HG02870 (cell line): ENCODE data around the gene TJAP1.
A peak's percentile ranks its signal among the peaks of the same experiment; 100 is the strongest.
"Not testable (repeated sequence)": the region's sequence is repeated elsewhere in the genome, so short reads cannot be mapped to it uniquely, and the experiment has no call there.

Experiments used
- ATAC-seq: cut with Tn5 transposase; IDR thresholded peaks from one replicate; pipeline ENCODE4 v1.9.1; 2021; ENCODE audit warnings: mild to moderate bottlenecking, moderate library complexity; ENCODE audit not compliant: unreplicated experiment

The TJAP1 gene

DNA sequence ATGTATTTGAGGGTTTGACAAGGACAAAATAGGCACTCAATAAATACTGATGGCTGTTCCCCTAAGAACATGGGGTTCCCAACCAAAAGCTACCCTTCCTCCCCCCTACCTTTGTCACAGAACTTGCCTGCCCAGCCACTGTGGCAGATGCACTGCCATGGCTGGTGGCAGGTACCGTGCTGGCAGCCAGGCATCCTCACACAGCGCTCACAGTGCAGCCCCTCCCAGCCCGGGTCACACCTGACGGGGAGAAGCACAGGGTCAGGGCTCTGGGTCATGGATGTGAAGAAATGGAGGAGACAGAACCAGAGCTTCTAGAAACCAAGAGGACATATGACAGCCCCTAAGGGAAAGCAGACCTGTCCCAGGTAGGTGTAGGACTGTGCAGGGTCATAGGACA, 24.5 kb upstream of the TJAP1 start:
- no peak for ATAC-seq

DNA sequence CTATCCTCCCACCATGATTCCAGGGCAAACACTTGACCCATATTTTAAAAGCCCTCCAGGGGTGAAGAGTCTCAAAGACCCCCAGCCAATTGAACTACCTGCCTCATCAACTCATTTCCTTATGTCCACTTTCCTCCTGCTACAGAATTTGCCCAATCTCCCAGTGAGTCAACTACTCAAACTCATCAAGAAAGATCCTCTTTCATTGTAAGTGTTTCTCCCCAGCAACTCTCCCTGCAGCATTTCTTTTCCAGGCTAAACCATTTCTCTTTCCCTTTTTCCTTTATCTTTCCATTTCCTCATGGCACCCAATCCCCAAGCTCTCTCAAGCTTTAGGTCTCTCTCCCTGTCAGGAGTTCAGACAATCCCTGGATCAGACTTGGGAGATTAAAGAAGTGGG, 23.5 kb upstream of the TJAP1 start:
- no peak for ATAC-seq

DNA sequence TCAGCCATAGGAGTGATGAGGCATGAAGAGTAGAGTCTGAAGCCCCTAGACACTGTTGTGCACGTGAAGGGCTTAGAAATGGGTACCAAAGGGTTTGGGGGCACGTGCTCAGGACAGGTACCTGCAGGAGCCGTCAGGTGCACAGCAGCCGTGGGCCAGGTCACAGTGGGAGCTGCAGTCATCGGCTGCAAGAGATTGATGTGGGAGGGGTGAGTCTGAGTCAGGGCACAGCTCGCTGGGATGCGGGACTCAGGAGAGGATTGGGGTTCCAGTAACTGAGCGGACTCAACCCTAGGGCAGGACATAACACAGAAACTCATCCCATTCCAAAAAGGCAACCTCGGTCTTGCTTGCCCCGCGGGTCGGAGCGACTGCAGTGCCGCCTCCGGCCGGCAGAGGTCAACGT, 23.1 kb upstream of the TJAP1 start:
- ATAC-seq: peak; percentile 61

DNA sequence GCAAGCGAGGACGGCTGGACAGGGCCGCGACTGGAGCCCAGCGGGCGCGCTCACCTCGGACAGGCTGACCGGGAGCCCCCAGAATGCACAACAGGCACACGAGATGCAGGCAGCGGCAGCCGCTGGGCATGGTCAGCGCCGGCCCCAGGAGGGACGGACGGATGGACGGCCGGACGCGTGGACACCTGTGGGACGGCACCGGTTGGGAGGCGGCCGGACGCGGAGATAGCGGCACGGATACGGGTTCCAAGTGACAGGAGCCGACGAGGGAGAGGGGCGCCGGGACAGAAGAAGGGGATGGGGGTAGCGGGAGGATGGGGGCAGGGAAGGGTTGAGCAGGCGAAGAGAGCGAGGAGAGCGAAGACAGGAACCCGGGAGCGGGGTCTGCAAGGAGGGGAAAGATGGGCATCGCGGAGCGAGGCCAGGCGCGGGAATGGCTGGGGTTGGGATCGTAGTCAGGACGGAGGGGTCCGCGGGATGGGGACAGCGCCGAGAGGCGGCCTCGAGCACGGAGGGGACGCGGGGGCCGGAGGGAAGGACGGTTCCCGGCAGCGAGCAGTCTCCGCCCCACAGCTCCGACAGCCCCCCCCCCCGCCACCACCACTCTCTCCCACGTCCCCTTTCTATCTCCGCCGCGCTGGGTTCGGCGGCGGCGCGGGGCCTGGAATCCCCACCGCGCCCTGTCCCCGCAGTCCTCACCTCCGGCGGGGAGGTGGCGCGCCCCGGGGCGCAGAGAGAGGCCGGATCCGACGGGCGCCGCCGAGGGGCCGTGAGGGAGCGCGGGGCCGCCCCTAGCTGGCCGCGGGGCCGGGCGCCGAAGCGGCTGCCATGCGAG, 22.5 kb upstream of the TJAP1 start:
- no peak for ATAC-seq

DNA sequence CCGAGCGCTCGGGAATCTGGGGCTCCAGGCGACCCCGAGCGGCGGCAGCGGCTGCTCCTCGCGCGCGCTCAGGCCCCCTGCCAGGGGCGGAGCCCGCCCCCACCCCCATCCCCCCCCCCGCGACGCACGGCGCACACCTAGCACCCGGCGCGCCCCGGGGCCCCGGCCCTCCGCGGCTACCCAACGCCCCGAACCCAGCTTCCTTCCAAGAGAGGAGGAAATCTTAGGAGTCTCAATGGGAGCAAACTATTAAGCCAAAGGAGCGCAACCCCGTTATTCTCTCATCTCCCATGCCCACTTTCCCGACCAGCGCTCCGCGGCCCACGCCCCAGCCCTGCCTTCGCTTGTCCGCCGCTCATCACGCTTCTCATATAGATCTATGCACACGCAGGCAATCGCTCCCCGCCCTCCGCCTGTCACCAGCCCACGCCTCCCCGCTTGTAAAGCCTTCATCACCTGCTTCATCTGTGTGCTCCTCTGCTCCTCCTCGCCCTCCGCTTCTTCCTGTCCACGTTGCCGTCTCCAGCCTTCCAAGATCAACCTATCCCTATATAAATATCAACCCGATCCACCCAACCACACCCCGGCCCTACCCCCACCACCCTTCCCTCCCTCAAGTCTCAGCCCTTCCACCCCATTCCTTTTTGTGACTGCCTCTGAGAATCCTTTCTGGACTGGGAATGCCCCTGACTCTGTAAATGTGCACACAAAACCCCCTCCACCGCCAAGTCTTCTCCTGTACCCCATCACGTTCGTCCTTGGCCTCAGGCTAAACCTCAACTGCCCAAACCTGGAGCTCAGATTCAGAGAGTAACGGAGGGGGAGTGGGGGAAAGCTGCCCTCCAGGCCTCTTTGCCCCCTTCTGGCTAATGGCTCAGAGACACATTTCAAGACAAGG, 21.6 kb upstream of the TJAP1 start, which contains the start of gene DLK2:
TSS of gene DLK2 (minus strand) at position 18 of the 898 bp plus-strand sequence. CDS start 723 bp downstream, outside the sequence.
- ATAC-seq: no peak

DNA sequence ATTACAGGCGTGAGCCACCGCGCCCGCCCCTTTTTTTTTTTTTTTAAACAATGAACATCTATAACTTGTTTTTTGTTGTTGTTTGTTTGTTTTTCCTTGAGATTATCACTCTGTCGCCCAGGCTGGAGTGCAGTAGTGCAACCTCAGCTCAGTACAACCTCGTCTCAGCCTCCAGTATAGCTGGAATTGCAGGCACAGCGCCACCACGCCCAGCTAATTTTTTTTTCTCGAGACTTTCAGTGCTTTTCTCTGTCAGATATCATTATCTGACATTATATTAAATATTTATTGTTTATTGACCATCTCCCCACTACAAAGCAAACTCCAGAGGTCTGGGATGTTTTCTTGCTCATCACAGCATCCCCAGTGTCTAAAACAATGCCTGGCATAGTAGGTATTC, 19.7 kb upstream of the TJAP1 start:
- no peak for ATAC-seq

DNA sequence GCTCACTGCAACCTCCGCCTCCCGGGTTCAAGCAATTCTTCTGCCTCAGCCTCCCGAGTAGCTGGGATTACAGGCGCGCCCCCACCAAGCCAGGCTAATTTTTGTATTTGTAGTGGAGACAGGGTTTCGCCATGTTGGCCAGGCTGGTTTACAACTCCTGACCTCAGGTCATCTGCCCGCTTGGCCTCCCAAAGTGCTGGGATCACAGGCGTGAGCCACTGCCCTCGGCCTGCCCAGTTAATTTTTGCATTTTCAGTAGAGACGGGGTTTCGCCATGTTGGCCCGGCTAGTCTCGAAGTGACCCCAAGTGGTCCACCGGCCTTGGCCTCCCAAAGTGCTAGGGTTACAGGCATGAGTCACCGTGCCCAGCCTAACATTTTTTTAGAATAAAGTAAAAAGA, 19.2 kb upstream of the TJAP1 start:
- not testable (repeated sequence) for ATAC-seq

DNA sequence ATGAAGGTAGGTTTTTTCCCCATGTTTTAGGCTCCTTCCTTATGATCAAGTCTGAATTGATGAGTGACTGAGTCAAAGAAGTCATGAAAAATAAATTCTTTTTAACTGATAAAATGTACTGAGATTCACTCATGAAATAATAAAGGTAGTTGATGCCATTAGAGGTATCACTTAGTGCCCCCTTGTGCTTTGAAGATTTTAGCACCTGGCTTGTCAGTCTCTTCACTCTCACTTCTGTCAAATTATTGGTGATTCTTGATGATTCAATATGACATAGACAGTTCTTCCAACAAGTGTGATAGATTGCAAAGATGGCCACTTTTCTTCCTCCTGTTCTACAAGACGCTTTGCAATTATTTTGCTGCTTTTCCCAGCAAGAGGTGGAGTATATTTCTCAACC, 17.8 kb upstream of the TJAP1 start:
- ATAC-seq: no peak

DNA sequence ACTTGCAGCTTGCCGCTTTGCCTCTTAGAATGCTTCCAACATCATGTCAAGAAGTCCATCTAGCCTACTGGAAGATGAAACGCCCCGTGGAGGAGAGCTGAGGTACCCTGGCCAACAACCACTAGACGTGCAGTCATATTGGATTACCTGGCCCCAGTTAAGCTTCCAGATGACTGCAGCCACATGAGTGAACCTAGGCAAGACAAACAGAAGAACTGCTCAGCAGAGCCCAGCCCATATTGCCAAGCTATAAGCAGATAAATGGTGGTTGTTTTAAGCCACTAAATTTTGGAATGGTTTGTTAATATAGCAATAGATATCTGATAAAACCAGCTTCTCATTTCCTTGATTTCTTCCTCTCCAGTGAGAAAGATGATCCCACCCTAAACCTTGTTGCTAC, 17.3 kb upstream of the TJAP1 start:
- ATAC-seq: no peak

DNA sequence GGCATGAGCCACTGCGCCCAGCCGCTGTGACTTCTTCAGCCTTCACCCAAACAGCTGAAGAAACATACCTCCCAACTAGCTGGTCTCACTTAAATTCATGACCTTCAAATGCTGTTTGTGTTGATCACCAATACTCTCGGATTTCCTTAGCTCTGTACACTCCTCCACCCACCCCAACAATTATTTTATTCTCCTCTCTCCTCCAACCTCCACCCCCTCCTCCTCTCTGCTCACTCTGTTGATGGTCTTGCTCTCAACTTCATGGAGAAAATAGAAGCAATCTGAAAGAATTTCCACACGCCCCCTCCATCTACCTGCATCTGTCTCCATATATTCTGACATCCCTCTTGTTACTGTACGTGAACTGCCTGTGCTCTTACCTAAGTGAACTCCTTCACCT, 15.4 kb upstream of the TJAP1 start:
- ATAC-seq: no peak

DNA sequence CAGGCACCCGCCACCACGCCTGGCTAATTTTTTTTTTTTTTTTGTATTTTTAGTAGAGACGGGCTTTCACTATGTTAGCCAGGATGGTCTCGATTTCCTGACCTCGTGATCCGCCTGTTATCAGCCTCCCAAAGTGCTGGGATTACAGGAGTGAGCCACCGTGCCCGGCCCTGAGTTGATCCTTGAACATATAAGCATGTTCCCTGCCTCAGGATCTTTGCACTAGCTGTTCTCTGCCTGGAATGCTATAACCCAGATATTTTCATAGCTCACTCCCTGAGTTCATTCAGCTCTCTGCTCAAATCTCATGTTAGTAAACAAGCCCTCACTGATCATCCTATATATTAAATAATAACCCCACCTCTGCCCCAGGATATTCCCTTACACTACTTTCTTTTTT, 13.0 kb upstream of the TJAP1 start:
- ATAC-seq: no peak

DNA sequence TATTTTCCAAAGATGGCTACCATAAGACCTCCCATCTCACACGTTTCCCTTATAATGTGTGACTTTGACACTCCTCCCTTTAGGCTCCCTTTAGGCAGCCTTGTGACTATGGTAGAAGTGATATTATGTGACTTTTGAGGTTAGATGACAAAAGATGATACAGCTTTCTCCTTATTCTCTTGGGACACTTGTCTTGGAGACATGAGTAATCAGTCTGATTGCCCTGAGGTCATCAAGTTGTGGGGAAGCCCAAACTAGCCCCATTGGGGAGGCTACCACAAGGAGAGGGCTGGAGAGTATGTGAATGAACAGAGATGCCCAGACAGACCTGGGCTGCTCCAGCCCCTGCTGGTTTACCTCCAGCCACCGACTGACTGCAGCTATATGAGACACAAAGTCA, 11.4 kb upstream of the TJAP1 start:
- ATAC-seq: no peak

DNA sequence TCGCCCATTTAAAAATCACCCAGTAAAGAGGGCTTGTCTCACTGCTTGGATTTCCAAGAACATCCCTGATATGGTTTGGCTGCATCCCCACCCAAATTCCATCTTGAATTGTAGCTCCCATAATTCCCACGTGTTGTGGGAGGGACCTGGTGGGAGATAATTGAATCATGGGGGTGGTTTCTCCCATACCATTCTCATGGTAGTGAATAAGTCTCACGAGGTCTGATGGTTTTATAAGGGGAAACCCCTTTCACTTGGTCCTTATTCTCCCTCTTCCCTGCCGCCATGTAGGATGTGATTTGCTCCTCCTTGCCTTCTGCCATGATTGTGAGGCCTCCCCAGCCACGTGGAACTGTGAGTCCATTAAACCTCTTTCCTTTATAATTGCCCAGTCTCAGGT, 10.1 kb upstream of the TJAP1 start:
- ATAC-seq: not testable (repeated sequence)

DNA sequence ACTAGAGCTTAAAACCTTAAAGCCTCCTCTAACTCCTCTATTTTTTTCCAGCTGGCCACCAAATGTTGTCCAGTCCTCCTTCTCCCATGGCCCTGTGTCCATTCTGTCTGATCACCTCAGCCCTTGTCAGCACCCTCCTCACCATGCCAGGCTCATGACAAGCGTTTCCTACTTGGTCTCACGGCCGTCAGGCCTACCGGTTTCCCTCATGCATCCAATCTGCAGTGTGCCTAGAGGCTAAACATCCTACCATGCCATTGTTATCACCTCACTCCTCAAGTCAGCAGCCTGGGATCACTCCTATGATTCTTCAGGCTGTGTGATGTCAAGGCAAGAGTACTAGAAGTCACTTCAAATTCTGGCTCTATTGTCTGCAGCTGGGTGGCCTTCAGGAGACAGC, 9.6 kb upstream of the TJAP1 start:
- no peak for ATAC-seq

DNA sequence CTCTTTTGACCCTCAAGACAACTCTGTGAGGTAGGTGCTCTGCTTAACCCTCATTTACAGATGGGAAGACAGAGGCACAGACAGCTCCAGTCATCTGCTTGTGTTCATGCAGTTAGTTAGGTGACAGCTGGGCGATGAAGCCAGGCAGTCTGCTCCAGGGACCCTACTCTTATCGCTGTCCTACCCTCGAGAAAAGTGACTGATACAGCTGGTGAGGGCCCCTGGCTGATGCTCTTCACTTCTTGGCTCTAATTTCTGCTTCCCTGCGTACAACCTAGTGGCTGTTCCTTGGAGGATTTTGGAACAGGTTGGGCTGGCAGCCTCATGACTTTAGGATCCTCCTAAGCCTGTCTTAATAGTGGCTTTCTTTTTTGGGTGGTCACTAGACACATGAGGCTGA, 9.1 kb upstream of the TJAP1 start:
- no peak for ATAC-seq

DNA sequence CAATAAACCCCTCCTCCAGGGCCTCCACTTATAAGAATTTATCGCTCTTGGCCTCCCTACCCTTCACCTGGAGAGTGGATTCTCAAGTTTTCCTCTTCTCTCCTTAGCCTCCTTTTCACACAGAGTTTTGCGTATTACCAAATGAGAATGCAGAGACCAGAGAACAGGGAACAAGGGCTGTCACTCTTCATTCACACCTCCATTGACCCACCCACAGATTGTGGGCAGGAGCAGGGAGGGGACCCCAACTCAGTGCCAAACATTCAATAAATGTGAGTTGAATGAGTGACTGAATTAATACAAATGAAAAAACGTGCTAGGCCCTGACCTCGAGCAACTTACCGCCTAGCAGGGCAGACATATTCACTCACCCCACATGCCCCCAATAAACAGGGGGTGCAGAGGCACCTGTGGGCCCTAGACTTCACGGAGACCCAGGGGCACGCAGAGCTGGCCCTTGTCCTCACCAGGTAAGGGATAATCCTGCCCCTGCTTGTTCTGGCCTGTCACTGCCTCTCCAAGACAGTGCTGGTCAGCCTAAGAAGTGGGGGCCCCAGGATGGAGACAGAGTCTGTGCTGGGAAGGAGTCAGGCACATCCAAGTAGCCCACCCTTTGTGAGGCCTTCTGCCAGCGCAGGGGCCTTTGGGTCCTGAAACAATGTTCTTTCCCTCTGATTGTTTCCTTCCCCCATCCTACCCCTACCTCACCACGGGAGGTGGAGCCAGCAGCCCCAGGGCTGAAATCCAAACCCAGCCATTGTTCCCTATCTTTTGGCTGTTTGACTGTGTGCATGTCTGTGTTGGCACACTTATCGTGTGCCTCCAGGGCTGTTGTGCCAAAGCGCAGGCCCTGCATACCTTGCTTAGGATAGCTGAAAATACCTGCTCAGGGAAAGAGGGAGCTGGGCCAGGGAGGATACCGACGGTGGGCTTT, 8.4 kb upstream of the TJAP1 start:
- no peak for ATAC-seq

DNA sequence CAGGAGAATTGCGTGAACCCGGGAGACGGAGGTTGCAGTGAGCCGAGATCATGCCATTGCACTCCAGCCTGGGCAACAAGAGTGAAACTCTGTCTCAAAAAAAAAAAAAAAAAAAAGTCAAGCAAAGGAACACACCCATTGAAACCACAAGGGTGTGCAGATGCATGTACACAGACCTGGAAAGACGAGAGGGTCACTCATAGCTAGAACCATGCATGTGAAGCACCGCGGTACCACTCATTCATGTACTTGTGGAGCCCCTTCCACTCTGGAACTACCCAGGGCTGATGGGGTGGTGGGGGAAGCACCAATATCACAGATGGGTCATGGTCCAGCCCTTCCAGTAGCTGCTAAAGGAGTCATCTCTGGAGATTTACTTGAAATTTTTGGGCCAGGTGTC, 7.4 kb upstream of the TJAP1 start:
- ATAC-seq: no peak

DNA sequence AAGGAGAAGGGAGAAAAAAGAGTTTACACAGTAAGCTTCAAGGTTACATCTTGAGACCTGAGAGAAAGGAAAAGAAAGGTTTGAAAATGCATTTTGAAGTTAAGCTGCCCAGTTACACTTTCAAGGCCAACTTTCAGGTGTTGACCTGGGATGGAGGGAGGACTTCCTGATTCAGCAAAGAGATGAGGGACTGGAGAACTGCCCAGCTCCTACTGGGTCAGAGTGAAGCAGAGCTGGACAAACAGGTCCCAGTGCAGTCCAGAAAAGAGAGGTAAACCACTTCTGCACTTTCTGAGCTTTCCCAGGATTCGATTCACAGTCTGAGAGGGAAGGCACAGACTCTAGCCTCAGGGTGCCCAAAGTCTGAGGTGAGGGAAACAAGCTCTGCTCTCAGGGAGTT, 6.0 kb upstream of the TJAP1 start:
- no peak for ATAC-seq

DNA sequence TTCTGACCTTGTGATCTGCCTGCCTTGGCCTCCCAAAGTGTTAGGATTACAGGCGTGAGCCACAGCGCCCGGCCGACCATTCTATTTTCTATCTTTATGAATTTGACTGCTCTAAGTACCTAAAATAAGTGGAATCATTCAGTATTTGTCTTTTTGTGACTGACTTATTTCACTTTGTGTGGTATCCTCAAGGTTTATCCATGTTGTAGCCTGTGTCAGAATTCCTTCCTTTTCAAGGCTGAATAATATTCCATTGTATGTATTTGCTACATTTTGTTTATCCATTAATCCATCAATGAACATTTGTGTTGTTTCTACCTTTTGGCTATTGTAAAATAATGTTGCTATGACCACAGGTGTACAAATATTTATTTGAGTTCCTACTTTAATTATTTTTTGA, 4.9 kb upstream of the TJAP1 start:
- no peak for ATAC-seq

DNA sequence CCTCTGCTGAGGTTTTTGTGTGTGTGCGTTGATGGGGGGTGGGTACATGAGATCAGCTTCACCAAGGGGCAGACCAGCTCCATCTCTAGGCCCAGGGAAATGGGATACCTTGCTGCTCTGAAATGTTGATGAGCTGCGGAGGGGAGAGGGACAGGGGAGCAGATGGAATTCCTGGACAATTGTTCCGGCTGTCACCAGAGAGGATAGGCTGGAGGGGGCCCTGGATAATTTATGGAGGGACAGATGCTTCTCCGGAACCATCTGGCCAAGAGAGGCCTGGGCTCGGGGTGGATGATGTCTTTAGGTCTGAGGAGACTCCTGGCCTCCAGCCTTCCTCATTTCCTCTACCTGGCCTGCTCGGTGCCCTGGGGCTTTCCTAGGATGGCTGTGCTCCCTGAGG, 1.9 kb upstream of the TJAP1 start:
- ATAC-seq: no peak

DNA sequence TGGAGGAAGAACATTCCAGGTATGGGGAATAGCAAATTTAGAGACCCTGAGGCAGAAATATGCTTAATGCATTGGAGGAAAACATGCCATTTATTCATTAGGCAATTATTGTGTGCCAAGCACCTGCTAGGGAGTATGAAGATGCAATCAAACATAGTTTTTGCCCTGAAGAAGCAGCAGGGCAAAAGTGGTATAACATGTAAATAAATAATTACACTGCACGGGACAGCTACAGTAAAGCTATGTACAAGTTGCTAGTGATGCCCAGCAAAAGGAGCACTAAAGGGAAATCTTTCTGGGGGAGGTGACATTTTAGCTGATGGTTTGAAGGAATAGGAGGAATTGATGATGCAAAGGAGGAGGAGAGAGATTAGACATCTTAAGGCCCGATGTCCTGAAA, 624 bp upstream of the TJAP1 start:
- no peak for ATAC-seq
